ENCODE data around the gene ITGAD.

ITGAD gene

DNA sequence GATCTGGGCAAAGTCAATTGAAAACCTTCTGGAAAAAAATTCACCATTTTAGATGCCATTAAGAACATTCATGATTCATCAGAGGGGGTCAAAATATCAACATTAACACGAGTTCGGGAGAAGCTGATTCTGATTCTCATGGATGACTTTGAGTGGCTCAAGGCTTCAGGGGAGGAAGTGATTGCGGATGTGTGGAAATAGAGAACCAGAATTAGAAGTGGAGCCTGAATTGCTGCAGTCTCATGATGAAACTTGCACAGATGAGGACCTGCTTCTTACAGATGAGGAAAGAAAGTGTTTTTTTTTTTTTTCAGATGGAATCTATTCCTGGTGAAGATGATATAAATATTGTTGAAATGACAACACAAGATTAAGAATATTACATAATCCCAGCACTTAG is 25.3 kb upstream of the ITGAD start:
- no peak for DNase-seq

DNA sequence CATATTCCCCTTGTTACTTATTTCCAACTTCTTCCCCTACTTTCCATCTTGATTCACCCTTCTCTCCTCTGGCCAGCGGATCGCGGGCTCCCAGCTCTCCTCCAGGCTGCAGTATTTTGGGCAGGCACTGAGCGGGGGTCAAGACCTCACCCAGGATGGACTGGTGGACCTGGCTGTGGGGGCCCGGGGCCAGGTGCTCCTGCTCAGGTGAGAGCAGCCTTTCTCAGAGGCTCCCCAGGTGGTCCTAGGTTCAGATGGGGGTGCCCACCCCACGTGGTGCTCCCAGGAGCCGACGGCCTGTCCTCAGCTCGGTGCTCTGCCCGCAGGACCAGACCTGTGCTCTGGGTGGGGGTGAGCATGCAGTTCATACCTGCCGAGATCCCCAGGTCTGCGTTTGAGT is 22.1 kb upstream of the ITGAD start:
- DNase-seq, result no peak

DNA sequence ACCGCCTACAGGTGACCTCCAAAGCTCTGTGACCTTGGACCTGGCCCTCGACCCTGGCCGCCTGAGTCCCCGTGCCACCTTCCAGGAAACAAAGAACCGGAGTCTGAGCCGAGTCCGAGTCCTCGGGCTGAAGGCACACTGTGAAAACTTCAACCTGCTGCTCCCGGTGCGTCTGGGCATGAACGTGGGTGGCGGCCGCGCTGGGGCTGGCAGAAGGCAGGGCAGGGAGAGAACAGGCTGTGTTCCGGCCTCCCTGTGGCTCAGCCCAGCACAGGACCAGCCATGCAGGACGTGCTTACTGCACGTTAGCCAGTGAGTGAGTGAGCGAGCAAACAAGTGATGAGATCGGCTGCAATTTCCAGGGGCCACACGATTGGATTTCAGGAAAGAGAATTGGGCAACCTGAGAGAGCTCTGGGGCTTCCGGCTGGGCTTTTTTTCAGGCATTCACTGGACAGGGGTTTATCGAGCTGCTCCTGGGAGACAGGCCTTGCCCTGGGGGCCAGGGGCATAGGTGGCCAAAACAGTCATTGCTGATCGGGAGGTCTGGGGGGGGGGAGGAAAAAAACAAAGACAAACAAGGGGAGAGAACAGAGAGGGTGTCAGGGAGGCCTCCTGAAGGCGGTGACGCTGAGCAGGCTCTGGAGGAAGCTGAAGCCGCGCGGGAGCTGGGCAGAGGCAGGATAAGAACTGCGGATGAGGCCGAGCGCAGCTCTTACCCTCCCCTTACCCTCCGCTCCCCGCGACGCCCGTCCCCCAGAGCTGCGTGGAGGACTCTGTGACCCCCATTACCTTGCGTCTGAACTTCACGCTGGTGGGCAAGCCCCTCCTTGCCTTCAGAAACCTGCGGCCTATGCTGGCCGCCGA is 21.3 kb upstream of the ITGAD start:
- DNase-seq, result no peak

DNA sequence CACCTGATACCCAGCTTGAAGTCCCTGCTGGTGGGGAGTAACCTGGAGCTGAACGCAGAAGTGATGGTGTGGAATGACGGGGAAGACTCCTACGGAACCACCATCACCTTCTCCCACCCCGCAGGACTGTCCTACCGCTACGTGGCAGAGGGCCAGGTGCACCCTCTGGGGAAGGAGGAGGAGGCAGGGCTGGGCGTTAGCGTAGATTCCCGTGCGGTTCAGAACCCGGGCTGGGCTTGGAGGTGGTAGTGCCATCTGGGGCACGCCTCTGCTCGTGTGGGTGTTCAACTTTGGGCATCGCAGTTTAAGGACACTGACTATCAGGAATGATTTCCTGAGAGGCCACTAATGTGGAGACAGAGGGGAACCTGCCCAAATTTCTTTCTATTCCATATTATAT is 19.9 kb upstream of the ITGAD start:
- no peak for DNase-seq

DNA sequence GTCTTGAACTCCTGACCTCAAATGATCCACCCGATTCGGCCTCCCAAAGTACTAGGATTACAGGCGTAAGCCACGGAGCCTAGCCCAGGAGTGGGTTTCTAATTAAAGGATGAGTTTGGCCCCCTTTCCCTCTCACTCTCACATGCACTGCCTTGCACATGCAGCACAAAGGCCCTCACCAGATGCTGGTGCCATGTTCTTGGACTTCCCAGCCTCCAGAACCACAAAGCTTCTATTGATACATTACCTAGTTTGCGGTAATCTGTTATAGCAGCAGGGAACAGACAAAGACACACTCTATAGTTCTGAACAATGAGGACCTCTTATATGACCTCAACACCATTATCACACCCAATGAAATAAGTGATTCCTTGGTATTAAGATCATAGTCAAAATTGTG is 17.9 kb upstream of the ITGAD start:
- no peak for DNase-seq

DNA sequence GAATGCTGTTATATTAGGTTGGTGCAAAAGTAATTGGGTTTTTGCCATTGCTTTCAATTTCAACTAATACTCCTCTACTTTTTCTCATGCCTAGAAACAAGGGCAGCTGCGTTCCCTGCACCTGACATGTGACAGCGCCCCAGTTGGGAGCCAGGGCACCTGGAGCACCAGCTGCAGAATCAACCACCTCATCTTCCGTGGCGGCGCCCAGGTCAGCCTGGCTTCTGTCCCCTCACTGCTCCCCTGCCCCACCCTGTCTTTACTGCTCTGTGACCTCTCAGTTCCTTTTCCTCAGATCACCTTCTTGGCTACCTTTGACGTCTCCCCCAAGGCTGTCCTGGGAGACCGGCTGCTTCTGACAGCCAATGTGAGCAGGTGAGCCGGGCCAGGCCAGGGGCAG is 16.4 kb upstream of the ITGAD start:
- no peak for DNase-seq

DNA sequence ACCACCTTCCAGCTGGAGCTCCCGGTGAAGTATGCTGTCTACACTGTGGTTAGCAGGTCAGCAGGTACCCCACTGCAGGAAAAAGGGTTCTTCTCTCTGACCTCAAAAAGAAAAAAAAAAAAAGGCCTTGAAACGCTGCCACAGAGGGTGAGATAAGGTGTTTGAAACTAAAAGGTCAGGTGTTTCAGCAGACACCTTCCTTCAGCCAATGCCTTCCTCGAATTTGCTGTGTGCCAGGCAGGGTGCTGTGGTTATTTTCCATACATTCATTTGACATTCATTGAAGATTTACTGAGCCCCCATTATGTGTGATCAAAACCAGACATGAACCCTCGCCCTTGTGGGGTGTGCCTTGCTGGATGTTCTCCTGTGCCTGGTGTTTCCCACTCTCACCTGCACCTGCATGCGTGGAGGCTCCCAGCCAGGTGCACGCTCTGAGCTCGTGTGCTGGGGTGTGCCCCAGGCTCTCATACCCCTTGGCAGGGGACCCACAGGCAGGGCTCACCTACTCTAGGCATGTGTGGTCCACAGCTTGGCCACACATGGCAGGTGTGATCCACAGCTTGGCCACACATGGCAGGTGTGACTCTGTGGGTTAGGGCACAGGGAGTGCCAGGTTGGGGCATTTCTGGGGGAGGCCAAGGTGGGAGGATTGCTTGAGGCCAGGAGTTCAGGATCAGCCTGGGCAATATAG is 15.8 kb upstream of the ITGAD start:
- DNase-seq, result no peak

DNA sequence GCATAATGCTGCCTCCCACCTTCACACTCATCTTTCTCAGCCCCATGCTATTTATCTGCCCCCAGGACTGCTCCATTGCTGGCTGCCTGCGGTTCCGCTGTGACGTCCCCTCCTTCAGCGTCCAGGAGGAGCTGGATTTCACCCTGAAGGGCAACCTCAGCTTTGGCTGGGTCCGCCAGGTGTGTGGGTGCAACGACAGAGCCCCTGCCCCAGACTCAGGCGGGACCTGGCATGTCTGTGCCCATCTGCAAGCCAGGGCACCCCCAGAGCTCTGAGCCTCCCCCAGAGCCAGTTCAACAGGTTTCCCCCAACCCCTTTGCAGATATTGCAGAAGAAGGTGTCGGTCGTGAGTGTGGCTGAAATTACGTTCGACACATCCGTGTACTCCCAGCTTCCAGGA is 12.9 kb upstream of the ITGAD start:
- no peak for DNase-seq

DNA sequence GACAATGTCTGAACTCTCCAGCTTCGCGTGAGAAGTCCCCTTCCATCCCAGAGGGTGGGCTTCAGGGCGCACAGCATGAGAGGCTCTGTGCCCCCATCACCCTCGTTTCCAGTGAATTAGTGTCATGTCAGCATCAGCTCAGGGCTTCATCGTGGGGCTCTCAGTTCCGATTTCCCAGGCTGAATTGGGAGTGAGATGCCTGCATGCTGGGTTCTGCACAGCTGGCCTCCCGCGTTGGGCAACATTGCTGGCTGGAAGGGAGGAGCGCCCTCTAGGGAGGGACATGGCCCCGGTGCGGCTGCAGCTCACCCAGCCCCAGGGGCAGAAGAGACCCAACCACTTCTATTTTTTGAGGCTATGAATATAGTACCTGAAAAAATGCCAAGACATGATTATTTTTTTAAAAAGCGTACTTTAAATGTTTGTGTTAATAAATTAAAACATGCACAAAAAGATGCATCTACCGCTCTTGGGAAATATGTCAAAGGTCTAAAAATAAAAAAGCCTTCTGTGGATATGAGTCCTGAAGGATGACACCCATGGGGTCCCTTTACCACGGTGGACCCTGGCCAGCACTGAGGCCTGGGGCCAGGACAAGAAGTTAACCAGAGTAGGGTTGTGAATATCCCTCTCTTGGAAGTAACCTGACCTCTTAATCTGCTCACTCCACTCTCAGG is 10.5 kb upstream of the ITGAD start:
- DNase-seq, result peak; percentile 66

DNA sequence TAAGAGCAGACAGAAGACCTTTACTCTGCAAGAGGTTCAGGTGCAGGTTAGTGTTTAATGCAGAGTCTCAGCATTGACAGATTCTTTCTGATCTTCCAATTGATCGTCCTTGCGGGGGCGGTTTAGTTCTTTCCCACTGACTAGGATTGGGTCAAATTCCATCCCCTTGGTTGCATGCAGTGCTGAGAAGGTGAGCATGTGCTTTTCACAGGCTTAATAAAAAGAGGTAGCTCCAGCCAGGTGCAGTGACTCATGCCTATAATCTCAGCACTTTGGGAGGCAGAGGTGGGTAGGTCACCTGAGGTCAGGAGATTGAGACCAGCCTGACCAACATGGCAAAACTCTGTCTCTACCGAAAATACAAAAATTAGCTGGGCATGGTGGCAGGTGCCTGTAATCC is 7.5 kb upstream of the ITGAD start:
- no peak for DNase-seq

DNA sequence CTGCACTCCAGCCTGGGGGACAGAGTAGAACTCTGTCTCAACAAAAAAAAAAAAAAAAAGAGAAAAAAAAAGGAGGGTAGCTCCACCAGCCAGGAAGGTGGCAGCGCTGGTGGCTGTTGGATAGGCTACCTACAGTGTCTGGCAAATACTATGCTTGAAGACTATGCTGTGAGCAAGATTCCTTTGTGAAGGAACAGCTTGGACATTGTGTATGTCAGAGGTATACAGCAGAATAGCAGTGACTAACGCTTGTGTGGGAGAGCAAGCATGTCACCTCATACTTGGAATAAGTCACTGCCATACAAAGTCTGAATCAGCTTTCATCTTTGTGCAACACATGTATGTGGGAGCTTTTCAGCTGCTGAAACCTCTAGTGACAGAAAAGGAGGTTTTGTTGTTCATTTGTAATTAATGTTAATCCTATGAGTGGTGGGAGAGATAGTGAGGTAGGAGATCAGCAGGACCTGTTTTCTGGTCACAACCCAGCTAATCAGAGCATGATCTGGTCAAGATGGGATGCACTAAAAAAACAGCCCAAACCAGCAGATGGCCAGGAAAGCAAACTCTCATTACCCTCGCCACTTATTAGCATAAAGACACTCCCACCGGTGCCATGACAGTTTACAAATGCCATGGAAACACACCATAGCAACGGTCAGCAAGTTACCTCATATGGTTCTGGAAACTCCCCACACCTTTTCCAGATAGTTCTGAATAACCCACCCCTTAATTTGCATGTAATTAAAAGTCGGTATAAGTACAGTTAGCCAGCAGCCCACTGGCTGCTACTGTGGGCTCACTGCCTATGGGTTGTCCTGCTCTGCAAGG is 6.8 kb upstream of the ITGAD start:
- DNase-seq, result no peak

DNA sequence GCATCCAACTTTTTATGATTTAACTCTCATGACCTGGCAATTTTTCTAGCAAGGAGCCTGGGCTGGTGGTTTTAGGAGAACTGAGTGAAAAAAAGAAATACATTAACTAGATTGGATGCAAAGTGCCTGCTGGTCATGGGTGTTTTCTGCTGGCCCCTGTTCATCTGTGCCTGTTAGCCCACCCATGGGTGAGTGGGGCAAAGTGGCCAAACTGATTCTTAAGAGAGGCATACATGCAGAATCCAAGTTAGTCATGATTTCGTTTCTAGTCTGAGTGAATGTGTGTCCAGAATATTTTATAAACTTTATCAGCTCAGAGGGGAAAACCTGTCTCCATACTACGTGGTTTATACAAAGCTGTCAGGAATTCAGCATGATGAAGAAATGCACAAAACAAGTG is 4.6 kb upstream of the ITGAD start:
- DNase-seq, result no peak

DNA sequence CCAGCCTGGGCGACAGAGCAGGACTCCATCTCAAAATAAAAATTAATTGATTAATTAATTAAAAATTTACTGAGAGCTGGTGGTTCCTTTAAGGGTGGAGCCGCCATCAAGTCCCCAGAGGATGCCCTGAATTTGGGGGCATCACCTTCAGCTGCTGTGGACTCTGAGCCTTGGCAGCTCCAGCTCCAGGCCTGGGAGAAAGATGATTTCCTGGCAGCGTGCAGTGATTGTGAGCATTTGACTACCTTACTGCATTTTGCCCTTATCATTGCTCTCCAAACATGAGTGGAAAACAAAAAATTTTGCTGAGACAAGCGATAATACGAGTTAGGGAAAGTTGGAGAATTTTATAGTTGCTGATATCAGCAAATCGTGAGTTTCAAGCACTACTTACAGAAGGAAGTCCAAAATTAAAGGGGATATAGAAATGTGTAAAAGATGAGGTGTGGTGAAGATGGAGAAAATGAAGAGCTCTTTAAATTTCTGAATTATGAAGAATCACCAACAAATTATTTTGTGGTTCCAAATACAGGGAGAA is 2.6 kb upstream of the ITGAD start:
- no peak for DNase-seq

DNA sequence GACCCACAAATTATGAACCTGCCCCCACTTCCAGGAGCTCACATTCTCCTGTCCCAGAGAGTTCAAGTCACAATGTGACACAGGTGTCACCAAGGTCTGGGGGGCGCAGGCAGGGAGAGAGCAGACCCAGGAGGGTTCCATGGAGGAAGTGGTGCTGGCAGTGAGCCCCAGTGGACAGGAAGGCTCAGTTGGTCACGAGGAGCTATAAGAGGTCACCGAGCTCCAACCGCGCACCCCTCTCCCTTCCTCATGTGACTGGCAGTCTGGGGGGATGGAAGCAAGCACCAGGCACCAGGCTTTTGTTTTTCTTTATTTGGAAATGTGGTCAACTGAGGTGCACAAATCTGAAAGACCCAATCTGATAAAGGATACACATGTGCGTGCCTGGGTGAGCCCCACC is 2.5 kb downstream of the ITGAD start:
- DNase-seq, result no peak

DNA sequence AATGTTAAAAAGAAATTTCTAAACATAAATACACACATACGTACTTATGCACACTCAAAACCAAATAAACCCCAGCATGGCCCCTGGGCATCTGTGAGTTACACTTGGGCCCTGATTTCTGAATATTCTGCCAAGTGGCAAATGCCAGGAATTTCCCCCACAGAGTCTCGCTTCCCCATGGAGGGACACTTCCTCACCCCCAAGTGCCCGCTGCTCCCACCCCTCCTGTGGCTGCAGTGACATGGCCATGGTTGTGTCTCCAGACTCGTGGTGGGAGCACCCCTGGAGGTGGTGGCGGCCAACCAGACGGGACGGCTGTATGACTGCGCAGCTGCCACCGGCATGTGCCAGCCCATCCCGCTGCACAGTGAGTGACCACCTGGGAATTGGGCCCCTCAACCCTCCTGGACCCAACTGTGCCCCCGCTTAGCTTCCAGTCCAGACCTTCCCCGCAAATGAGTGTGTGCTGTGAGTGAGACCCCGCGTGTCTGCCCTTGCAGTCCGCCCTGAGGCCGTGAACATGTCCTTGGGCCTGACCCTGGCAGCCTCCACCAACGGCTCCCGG is 4.0 kb downstream of the ITGAD start:
- DNase-seq, result no peak

DNA sequence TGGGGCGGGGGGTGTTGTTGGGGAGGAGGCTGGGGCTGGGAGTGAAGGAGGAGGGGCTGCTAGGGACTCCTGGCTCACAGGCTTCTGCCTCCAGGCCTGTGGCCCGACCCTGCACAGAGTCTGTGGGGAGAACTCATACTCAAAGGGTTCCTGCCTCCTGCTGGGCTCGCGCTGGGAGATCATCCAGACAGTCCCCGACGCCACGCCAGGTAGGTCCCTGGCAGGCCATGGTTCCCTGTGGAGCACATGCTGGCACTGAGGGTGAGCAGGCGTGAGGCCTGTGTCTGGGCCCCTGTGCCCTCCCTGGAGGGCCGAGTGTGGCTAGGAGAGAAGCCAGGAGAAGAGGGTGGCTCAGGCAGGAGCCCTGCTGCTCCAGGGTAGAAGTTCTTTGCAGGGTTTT is 4.6 kb downstream of the ITGAD start:
- DNase-seq, result no peak

DNA sequence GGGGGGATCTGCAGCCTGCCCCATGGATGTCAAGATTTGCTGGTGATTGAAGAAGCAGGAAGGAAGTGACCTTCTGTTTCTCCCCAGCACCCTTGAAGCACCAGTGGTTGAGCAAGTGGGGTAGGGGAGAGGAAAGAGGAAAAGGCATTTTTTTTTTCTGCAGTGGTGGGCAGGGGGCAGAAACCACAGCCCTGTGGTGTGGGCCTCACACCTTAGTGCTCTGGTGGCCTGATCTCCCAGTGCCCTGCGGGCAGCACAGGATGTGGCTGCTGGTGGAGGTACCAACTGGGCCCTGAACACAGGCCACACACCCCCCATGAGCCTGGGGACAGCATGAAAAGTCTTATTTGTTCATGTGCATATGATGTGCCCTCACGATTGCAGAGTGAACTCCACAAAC is 7.1 kb downstream of the ITGAD start:
- DNase-seq, result no peak

DNA sequence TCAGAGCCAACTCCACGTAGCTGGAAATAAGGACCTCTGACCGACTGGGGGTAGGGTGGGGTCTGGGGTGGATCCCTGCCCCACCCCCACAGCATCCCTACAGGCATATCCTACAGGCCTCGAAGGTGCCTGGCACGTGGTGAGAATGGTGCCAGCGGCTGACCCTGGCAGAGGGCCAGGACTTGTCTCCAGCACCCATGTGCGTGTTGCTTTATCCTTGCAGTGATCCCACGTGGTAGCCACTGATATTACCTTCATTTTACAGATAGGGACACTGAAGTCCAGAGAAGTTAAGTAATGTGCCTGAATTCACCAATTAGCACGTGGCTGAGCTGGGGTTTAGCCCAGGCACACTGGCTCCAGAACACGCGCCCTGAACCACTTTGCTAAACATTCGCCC is 8.3 kb downstream of the ITGAD start:
- no peak for DNase-seq

DNA sequence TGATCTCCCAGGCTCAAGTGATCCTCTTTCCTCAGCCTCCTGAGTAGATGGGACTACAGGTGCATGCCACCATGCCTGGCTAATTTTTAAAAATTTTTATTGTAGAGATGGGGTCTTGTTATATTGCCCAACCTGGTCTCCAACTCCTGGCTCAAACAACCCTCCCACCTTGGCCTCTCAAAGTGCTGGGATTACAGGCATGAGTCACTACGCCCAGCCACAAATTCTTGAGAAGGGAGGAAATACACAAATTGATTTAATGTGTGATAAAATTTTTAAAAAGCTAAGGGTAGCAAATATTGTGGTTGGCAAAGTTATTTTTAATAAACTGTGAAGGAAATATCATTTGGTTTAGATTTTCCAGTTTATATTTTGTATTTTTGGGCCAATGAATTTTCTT is 9.6 kb downstream of the ITGAD start:
- no peak for DNase-seq

DNA sequence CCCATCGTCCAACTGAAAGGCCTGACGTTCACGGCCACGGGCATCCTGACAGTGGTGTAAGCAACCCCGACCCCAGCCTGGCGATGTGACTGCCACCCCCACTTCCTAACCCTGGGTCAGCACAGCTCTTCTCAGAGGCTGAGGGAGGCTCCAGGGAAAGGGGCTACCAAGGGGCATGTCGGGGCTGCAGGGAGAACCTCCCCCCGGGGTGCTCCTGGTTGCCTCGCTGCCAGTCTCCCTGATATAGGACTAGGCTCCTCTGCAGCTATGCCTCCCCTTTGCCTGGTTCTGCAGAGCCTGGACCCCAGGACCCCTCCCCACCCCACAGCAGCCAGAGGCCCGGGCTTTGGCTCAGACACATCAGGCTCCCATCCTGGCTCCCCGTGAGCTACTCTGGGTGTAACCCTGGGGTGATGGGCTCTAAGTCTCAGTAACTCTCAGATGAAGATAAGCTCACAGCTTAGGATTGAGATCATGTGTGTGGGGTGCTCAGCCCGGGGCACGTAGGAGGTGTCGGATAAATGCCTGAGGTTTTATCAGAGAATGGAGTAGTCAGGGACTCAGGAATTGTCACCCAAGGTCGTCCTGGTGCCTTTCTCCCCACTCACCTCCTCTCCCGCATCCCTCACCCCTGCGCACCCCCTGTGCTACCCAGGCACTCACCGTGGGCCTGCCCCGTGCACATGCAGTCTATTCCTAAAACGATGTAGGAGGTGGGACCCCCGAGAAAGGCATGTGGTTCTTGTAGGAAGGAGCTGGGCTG is 10.6 kb downstream of the ITGAD start:
- DNase-seq, result no peak

DNA sequence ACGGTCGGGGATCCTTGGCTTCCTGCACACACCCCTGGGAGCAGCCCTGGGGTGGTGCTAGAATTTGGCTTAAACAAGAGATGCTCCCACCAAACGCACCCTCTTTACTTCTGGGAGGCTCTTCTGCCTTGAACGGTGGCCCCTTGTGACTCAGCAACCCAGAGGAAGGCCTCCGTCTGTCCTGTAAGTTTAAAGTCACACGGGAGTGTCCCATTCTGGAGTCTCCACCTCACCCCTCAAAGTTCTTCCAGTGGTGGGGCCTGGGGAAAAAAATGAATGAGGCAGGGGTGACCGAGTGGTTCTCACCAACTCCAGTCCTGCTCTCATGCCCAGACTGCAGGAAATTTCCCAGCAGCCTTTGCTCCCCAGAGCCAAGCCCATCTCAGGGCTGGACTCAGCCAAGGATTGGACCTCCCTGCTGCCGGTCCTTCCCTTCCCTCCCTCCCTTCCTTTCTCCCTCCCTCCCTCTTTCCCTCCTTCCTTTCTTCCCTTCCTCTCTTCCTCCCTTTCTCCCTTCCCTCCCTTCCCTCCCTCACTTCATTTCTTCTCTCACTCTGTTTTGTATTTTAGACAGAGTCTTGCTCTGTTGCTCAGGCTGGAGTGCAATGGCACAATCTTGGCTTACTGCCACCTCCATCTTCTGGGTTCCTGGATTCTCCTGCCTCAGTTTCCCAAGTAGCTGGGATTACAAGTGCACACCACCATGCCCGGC is 11.4 kb downstream of the ITGAD start:
- no peak for DNase-seq

All from retina (tissue), 1 donor.